ENCODE measurements around the gene EPG5. TPM values are rescaled to one million over a fixed set of nuclear protein-coding genes. Genes with fewer than 3 reads are reported as not detected.

The EPG5 gene
- total and polyA plus RNA-seq, 2 of the 4 experiments (the other 2 are of a cell fraction): 37.3 to 114 TPM

GRCh38 chr18:45835057-45835636 is 132.0 kb downstream of the EPG5 start:
- Histone ChIP-seq H3K36me3 (ENCODE audit: control insufficient read depth, insufficient read depth, low read length) (no peaks in the 10 kb centered on the region), H3K27me3 (ENCODE audit: control insufficient read depth, insufficient read depth, low read length) (no peaks in the 10 kb centered on the region), H3K4me2 (ENCODE audit: low read depth, low read length) (no peak overlapping the region), H3K79me1 (ENCODE audit: low read depth in 1 of 2, low read length in 2 of 2) (peaks cover 0 to 4% of the 10 kb centered on the region in 2 experiments; a peak in 1 of 4 replicates), H2AFZ (replicated peaks; ENCODE audit: low read length, poor library complexity) (no peak overlapping the region), H2BK5ac (ENCODE audit: low read depth, low read length, poor library complexity, severe bottlenecking) (no peak overlapping the region), H2AK5ac (ENCODE audit: low read depth, low read length) (peak overlapping the region; percentile 52; the same call in 1 of the 2 replicates), H3K4me3 (ENCODE audit: insufficient read depth, low read depth, low read length) (no peak overlapping the region), H4K8ac (ENCODE audit: low read depth in 2 of 2, low read length in 2 of 2) (peak overlapping the region in 1 of 2 experiments; percentile 44; a peak in 2 of 4 replicates), H3K23ac (ENCODE audit: low read depth, low read length) (no peak overlapping the region), H2BK15ac (ENCODE audit: low read depth, low read length) (peak overlapping the region; percentile 71; the same call in 2 of the 3 replicates), H3K56ac (ENCODE audit: extremely low read depth, insufficient read depth, low read length) (no peak overlapping the region), H3K4ac (ENCODE audit: low read depth, low read length) (peak overlapping the region; percentile 54; the same call in 1 of the 2 replicates), H3K14ac (replicated peaks; ENCODE audit: low read depth, low read length) (peak overlapping the region; percentile 59; the same call in 1 of the 2 replicates), H3K9me3 (ENCODE audit: control insufficient read depth, insufficient read depth, low read length) (no peaks in the 10 kb centered on the region), H4K20me1 (ENCODE audit: insufficient read depth, low read length) (no peaks in the 10 kb centered on the region), H3K18ac (ENCODE audit: low read depth, low read length) (peak overlapping the region; percentile 17; the same call in 1 of the 2 replicates), H3K27ac (ENCODE audit: insufficient read depth, low read length) (no peak overlapping the region), H2BK120ac (ENCODE audit: low read depth, low read length) (peak overlapping the region; percentile 95), H2BK20ac (ENCODE audit: low read depth, low read length) (peak overlapping the region; percentile 61; the same call in 1 of the 2 replicates), H3K4me1 (ENCODE audit: control insufficient read depth, insufficient read depth, low read length) (peaks cover 9% of the 10 kb centered on the region), H4K5ac (ENCODE audit: low read depth, low read length) (peak overlapping the region; percentile 42; the same call in 1 of the 2 replicates), H4K91ac (ENCODE audit: insufficient read depth, low read depth, low read length) (no peak overlapping the region), H3K9me1 (ENCODE audit: insufficient read depth, low read length) (peaks cover 17% of the 10 kb centered on the region), H3K9ac (ENCODE audit: low read depth, low read length) (no peak overlapping the region), H2AK9ac (replicated peaks; ENCODE audit: low read depth, low read length, poor library complexity) (no peak overlapping the region)
- ChIA-PET POLR2A (ENCODE audit: unreplicated experiment) (no interaction called here), CTCF (interaction anchor here (0.6 kb wide), 1 partner anchor 75 kb away, joined by 8 read pairs; no protein-coding TSS in a partner anchor)
- in situ Hi-C loops (cut with MboI; ENCODE audit: low sequenced_read_pairs): loop anchor here (5.0 kb wide), 1 partner anchor 143 kb away; no protein-coding TSS in a partner anchor
- TF ChIP-seq FOS (IDR thresholded peaks at IDR 0.05; ENCODE audit: low read depth, low read length) (no peak), USF2 (IDR thresholded peaks at IDR 0.05; ENCODE audit: low read depth, low read length) (no peak), SMC3 (IDR thresholded peaks at IDR 0.05; ENCODE audit: low read depth, low read length) (no peak), MAFK (IDR thresholded peaks at IDR 0.05; ENCODE audit: low read depth, low read length) (no peak)
- dilution Hi-C loops (cut with HindIII; ENCODE audit: low sequenced_read_pairs, unreplicated experiment): no loop called here
- 80% methylated on average over 1 of the region's 3 CpGs; no CpG with 5 or more reads in 1 of the 2 experiments for WGBS, 2 experiments (ENCODE audit: extremely low coverage in 2 of 2, insufficient read length in 1 of 2)
- ATAC-seq (ENCODE audit: low read depth): no peak
- intact Hi-C loops (cut with micrococcal nuclease): no loop called here
- BruUV-seq (replicated peaks): no TSS peak
- no peak for DNase-seq

Measured in IMR-90 (cell line).